GM19452 (cell line): ENCODE data around the gene VPS45.
"Not testable (repeated sequence)": the region's sequence is repeated elsewhere in the genome, so short reads cannot be mapped to it uniquely, and the experiment has no call there.

Experiments
- ATAC-seq: cut with Tn5 transposase; IDR thresholded peaks from one replicate; pipeline ENCODE4 v1.9.1; 2021; ENCODE audit not compliant: unreplicated experiment

VPS45 gene, protein sequence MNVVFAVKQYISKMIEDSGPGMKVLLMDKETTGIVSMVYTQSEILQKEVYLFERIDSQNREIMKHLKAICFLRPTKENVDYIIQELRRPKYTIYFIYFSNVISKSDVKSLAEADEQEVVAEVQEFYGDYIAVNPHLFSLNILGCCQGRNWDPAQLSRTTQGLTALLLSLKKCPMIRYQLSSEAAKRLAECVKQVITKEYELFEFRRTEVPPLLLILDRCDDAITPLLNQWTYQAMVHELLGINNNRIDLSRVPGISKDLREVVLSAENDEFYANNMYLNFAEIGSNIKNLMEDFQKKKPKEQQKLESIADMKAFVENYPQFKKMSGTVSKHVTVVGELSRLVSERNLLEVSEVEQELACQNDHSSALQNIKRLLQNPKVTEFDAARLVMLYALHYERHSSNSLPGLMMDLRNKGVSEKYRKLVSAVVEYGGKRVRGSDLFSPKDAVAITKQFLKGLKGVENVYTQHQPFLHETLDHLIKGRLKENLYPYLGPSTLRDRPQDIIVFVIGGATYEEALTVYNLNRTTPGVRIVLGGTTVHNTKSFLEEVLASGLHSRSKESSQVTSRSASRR

DNA sequence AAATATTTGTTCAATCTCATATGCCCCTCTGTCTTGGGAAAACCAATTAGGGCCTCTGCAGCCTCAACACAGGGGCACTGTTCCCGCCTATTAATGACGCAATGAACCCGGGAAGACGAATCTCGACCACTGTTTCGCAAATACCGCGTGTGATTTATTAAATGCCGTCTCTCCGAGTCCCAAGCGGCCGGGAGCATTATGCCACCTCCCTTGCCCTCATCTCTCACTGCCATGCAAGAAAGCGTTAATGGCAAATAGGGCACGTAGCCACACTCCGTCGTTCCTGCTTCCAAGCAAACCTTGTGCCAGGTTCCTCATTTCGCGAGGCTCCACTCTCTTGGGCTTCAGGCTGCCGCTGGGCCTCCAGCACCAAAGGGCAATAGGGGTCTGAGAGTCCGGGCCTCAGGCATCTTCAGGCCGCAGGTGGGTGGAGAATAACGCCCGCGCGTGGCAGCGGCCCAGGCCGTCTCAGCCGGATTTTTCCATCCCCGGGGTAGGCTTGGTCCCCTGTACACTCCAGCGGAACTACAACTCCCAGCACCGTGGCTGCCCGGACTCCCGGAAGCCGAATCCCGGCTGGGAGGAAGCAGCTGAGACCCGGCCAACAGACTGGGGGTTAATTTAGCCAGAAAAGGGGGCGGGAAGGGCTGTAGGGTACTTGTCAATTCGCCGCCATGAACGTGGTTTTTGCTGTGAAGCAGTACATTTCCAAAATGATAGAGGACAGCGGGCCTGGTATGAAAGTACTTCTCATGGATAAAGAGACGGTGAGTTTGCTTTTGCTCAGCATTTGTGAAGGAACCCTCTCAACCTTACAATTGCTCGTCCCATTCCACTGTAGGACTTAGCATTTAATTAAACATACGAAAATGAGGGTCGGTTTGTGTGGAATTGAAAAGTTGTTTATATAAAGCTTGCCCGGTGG lies at the start of gene VPS45:
Gene VPS45 (plus strand): TSS at position 593 of the 925 bp plus-strand sequence. CDS start 82 bp downstream, at position 675.
- ATAC-seq, result peak; percentile 87

DNA sequence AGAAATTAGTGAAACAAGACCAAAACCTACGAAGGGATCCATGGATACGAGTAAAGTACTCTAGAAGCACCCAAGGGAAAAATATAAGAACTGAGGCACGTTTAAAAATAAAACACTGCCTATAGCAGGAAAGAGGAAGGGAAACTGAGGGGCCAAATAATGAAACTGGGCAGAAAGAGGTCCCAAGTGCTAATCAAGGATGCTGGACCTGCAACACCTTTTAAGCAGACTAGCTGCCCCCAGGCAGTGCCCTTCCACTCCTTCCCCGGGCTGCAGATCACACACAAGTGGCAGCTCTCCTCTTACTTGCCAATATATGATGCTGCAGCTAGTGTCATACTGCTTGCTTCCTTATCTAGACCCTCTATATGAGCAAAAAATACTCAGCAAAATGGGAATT lies 49.4 kb upstream of the VPS45 start:
- ATAC-seq, result no peak

DNA sequence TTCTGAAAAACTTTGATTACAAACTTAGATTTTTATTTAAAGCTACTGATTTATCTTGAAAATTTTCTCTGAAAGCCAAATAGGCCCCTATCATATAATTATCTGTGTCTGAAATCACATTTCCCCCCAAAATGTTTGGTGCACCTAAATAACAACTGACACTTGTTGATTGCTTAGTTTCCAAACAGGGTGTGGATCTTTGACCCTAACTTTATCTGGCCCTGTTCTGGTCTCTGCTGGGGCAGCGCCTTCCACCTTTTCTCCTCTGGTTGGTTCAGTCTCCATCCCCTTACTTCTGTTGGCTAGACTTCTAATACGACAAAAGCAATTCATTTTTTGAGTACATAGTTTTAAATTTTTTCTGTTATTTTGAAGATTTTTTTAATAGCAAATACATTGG lies 46.9 kb upstream of the VPS45 start:
- ATAC-seq, result no peak

DNA sequence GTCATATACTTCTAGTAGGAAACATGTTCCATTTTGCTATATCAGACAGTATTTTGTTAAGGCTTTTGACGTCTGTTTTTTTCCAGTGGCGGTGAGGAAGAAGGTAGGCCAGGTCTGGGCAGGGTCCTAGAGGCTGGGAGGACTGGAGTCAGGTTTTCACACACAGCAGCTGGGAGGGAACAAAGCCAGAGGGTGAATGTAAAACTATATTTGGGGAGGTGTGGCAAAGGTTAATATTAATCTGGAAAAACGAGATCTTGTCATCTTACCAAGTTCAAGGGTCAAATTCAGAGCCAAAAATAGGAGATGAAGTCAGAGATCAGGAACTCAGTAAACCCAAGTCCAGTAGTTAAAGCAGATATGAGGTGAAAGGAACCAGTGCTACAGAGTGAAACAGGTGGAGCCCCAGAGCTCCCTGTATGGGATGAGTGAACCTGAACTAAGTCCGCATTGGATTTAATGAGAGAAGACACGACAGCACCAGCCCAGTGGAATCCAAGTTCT lies 46.3 kb upstream of the VPS45 start:
- no peak for ATAC-seq

DNA sequence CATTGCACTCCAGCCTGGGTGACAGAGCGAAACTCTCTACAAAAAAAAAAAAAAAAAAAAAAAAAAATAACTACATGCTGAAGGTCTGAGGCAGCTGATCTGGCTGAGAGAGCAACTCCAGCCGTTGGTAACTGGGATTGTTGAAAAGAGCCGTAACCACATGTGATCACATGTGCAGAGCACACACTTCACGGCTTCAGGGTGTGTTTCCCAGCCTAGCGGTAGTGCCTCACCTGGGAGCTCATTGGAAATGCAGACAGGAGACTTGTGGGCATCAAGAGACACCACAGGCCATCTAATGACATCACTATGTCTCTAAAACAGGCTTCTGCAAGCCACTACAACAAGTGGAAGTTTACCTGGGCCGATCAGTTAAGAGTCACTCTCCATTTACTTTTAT lies 45.2 kb upstream of the VPS45 start:
- no peak for ATAC-seq

DNA sequence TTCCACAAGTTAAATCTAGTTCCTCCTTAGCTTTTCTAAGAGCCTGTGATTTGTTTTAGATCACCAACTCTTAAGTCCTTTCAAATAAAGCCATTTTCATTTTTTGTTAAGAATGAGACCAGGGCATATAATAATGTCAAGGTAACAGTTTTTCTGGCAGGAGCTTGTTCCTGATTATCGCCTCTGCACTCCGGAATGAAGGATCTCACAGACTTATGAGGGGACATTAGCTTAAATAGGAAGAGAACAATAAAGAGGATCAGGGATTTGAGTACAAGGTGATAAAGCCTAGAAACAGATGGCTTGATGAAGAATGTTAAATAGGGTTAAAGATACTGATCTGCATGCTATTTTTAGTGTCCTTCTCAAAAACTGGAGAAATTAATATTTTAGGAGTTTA lies 43.4 kb upstream of the VPS45 start:
- ATAC-seq, result no peak

DNA sequence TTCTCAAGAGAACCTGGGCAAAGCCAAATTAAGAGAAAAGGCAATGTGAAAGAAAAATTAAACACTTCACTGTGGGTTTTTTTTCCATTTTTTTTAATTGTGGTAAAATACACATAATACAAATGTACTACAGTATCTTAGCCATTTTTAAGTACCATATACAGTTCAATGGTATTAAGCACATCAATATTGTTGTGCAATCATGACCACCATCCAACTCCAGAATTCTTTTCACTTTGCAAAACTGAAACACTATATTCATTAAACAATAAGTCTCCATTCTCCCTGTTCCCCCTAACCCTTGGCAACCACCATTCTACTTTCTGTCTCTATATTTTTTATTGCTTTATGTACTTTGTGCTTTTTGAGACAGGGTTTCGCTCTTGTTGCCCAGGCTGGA lies 39.3 kb upstream of the VPS45 start:
- ATAC-seq, result no peak

DNA sequence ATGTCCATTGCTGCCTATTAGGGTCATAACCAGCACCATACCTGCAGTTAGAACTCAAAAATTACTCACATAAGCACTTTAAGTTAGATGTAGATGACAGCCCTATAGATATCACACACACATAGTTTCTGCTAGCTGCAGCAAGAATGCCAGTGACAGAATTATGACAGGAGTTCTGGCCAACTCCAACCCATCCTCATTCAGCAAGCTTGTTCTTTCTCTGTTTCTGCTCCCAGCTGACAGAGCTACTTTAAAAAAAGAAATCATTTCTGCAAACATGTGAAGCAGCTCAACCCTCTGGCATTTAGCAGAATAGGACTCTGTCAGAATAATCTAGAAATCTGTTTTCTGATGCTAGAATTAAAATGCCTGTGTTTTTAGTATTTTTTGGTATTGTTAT lies 33.2 kb upstream of the VPS45 start:
- no peak for ATAC-seq

DNA sequence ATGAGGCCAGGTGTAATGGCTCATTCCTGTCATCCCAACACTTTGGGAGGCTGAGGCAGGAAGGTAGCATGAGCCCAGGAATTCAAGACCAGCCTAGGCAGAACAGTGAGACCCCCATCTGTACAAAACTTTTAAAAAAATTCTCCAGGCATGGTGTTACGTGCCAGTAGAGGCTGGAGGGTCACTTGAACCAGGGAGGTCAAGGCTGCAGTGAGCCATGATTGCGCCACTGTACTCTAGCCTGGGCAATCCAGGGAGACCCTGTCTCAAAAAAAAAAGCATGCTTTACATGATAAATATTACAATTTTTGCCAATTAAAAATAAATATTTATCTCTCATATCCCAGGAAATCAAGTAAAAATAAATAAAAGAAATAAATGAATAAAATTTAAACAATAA lies 17.6 kb upstream of the VPS45 start:
- ATAC-seq, result no peak

DNA sequence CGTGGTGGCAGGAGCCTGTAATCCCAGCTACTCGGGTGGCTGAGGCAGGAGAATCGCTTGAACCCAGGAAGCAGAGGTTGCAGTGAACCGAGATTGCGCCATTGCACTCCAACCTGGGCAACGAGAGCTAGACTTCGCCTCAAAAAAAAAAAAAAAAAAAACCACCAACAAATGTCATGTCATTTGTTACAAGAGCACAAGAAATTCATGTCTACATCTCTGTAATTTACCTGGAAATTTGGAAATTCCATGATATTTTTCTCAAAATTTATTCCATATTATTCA lies 16.5 kb upstream of the VPS45 start:
- no peak for ATAC-seq

DNA sequence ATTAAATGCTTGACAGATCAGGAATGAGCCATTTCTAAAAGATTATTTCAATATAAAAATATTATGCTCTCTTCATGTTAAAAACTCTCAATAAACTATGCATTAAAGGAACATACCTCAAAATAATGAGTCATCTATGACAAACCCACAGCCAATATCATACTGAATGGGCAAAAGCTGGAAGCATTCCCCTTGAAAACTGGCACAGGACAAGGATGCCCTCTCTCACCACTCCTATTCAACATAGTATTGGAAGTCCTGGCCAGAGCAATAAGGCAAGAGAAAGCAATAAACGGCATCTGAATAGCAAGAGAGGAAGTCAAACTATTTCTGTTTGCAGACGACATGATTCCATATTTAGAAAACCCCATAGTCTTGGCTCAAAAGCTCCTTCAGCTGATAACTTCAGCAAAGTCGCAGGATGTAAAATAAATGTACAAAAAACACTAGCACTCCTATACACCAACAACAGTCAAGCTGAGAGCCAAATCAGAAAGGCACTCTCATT lies 15.6 kb upstream of the VPS45 start:
- ATAC-seq, result not testable (repeated sequence)

DNA sequence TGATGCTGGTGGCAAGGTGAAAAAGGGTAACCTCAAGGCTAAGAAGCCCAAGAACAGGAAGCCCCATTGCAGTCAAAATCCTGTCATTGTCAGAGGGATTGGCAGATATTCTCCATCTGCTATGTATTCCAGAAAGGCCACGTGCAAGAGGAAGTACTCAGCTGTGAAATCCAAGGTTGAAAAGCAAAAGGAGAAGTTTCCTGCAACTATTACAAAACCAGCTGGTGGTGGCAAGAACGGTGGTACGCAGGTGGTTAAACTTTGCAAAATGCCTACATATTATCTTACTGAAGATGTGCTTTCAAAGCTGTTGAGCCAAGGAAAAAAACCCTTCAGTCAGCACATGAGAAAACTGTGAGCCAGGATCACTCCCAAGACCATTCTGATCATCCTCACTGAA lies 13.7 kb upstream of the VPS45 start:
- no peak for ATAC-seq

DNA sequence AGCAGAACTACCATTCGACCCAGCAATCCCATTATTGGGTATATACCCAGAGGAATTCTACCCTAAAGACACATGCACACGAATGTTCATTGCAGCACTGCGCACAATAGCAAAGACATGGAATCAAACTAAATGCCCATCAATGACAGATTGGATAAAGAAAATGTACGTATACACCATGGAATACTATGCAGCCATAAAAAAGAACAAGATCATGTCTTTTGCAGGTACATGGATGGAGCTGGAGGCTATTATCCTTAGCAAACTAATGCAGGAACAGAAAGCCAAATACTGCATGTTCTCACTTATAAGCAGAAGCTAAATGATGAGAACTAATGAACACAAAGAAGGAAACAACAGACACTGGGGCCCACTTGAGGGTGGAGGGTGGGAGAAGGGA lies 12.1 kb upstream of the VPS45 start:
- ATAC-seq, result not testable (repeated sequence)

DNA sequence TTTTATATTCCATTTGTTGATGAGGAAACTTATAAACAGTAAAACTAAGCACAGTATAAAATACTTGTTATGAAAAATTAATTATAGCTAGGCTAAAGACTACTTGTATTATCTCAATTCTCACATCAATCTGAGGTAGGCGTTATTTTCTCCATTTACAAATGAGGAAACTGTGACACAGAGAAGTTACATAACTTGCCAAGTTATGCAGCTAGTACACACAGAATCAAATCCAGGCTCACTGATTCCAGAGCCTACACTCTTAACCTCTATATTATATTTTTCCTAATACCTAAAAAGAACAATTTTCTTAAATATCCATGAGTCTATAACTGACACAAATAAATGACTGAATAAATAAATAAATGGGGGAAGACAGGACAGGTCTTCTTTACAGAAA lies 11.2 kb upstream of the VPS45 start:
- ATAC-seq, result no peak

DNA sequence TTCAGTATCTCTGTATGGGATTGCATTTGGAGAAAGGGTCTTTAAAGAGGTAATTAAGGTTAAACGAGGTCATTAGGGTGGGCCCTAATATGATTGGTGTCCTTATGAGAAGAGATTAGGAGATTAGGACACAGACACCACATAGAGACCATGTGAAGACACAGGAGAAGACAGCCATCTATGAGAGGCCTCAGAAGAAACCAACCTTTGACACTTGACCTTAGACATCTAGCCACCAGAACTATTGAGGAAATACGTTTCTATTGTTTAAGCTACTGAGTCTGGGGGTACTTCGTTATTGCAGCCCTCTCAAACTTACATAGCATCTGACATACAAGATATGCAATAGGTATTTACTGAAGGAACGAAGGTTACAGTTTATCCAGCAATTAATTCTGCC lies 7.3 kb upstream of the VPS45 start:
- no peak for ATAC-seq

DNA sequence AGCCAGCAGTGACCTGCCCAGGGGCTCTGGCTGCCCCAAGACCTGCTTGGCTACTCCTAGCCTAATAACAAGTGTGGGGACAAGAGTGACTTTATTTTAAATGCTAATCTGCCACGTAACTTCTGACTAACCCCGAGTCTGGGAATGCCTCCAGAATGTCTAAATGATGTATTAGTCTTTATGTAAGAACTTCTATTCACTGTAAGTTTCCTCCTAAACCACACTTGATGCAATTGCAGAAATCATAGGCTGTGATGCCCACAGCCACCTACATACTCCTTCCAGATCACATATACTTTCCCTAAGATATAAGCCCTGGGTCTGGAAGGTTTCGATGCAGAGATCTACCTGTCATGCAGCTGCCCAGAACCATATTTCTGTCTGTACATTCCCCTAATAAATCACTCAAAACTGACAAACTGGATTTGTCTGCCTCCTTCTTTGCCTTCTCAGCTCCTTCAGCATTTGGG lies 5.9 kb upstream of the VPS45 start:
- no peak for ATAC-seq

DNA sequence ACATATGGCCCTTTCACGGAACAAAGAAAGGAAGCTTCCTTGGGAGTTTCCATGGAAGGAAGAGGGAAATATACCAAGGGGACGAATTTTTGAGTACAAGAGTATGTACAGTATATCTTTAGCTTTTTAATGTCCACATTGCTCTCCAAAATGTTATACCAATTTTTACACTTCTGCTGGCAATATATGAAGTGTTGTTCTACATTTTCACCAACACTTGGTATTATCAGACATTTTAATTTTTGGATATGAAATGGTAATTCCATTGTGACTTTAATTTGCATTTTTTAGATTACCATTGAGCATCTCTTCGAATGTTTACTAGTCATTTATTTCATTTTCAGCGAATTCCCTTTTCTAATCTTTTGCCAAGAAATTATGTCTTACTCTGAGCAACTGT lies 5.5 kb upstream of the VPS45 start:
- ATAC-seq, result no peak

DNA sequence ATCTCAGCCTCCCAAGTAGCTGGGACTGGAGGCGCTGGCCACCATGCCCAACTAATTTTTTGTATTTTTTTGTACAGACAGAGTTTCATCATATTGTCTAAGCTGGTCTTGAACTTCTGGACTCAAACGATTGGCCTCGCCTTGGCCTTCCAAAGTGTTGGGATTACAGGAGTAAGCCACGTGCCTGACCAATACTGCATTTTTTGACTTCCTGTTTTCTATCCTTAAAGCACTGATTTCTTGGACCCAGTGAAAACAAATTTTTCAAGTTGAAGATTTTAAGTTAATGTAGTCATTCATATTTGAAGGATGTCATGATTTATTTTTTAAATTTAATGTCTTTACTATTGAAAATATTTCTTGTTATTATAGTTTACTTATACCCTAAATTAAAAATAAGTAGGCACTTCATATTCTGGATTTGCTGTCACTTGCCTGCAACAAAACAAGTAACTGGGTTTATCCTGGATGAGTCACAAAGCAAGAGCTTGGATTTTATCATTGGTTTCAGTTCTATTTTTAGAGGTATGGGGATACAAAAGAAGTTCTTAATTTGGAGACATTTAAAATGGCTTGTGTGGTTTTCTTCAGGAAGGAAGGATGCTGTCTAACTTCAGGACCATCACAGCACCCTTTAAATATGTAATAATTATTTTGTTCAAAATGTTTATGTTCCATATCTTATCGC lies 2.2 kb upstream of the VPS45 start:
- no peak for ATAC-seq

DNA sequence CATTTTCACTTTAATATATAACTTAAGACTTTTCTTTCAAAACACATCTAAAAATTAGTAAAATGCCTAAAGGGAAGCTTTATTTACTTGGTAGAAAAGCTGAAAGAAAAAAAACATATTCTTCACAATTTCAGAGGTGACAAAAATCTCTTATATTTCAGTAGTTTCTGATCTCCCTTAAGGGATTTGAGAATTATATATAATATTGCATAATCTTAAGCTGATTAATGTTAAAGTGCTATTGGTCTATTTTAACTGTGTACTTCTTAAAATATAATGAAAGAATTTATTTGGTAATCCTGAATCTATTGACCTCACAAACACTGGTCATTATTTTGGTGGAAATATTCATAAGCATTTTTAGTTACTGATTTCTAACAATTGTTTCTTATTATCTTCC lies 1.2 kb upstream of the VPS45 start:
- no peak for ATAC-seq

DNA sequence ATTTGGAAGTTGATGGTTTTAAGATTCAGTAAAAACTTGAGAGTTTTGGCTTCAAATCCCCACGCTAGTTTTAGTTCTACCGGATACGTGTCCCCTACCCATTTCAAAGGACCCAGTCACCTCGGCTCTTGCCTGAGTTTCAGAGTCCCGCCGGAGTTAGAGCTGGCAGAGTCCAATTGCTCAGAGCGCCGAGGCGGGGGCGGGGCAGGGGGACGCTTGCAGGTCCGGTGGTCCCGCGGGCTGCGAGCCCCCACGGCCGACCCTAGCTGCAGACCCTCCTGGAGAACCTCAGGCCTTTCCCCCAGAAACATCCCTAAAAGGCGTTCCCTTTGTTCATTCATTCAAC lies 765 bp upstream of the VPS45 start:
- ATAC-seq, result peak; percentile 28

DNA sequence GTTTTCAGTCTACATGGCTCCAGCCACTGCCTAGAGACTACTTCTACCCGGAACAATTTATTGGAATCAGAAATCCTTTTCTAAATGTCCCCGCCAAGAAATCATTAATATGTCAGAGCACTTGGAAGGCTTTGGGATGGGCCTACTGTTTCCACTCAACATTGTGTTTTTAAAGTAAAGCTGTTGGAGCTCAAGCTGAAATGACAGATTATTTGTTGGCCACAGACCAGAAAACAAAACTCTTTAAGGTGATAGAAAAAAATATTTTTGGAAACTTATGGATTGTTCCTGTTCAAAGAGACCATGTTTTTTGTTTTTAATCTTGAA lies 496 bp downstream of the VPS45 start:
- ATAC-seq, result no peak
